HCT116 (cell line): ENCODE data around the gene FBXO21. TPM values are rescaled to one million over a fixed set of nuclear protein-coding genes. Genes with fewer than 3 reads are reported as not detected.

Source experiments
- ATAC-seq: fragments of 200-7000 bp; cut with Tn5 transposase; 2 replicates; pipeline ENCODE4 v1.9.1; 2020; ENCODE audit warnings: mild to moderate bottlenecking, moderate library complexity
- BruUV-seq: library from RNA; stranded (reverse); fragments of 400-500 nt; replicated peaks from 2 replicates; lab custom pipeline; 2021; lab: Mats Ljungman, UMichigan
- CTCF ChIA-PET: fragments of 300-600 bp; sonication (Branson Sonifier 250); formaldehyde crosslinking; loops from one replicate; lab custom pipeline; 2021; ENCODE audit warnings: antibody characterized with exemption; lab: Charles Lee
- POLR2A ChIA-PET: fragments of 300-600, 350-600 bp; sonication (Branson Sonifier 250); formaldehyde crosslinking; loops from one replicate; lab custom pipeline; 2021; ENCODE audit warnings: antibody characterized with exemption; lab: Charles Lee
- RAD21 ChIA-PET, 2 experiments: fragments of 300-600 bp; sonication (Branson Sonifier 250); formaldehyde crosslinking; loops; one replicate each; lab custom pipeline; 2023; ENCODE audit warnings: low total read pairs in 2 of 2; ENCODE audit not compliant: uncharacterized antibody in 2 of 2, unreplicated experiment in 2 of 2, low non-redundant PET in 1 of 2; lab: Charles Lee
- DNase-seq: peaks from one replicate; pipeline ENCODE4 v3.0.0-alpha.2; 2010; ENCODE audit warnings: low read depth, low spot score
- H2AFZ ChIP-seq: fragments of 200-600 bp; shearing (Covaris generic), sonication (generic); 2 replicates; pipeline ENCODE4 v1.6.1; 2017; ENCODE audit warnings: low read depth, mixed run types, mixed read lengths, antibody characterized with exemption, low read length; ENCODE audit not compliant: poor library complexity, severe bottlenecking
- H3K27ac ChIP-seq: 2 replicates; pipeline ENCODE4 v1.5.1; 2012; ENCODE audit warnings: low read depth, low read length
- H3K27me3 ChIP-seq: fragments of 200-600 bp; sonication (generic); 2 replicates; pipeline ENCODE4 v1.6.1; 2016; ENCODE audit warnings: mixed run types, low read length, mixed read lengths; ENCODE audit not compliant: insufficient read depth
- H3K36me3 ChIP-seq, 2 experiments: fragments of 200-500 bp in 1 of 2; fragments of 200-600 bp in 1 of 2; sonication (Bioruptor generic) in 1 of 2; sonication (generic) in 1 of 2; 2 replicates each; pipeline versions ENCODE4 v1.5.1 to v1.6.1; 2014 to 2016; ENCODE audit warnings: low read length in 2 of 2, inconsistent platforms in 1 of 2, mixed read lengths in 1 of 2, mixed run types in 1 of 2; ENCODE audit not compliant: insufficient read depth in 2 of 2, control insufficient read depth in 1 of 2
- H3K4me1 ChIP-seq, 2 experiments: fragments of 200-600 bp in 1 of 2; sonication (generic) in 1 of 2; 2 replicates each; pipeline versions ENCODE4 v1.5.1 to v1.6.1; 2012 to 2017; ENCODE audit warnings: low read length in 2 of 2, inconsistent platforms in 1 of 2, mild to moderate bottlenecking in 1 of 2, mixed read lengths in 1 of 2, mixed run types in 1 of 2, moderate library complexity in 1 of 2; ENCODE audit not compliant: insufficient read depth in 2 of 2, control insufficient read depth in 1 of 2
- H3K4me2 ChIP-seq: fragments of 200-600 bp; sonication (generic); 2 replicates; pipeline ENCODE4 v1.6.1; 2017; ENCODE audit warnings: mixed run types, low read length, mixed read lengths
- H3K4me3 ChIP-seq, 2 experiments: fragments of 200-600 bp in 1 of 2; sonication (generic) in 1 of 2; replicated peaks in 1 of 2; 2 replicates each; pipeline ENCODE4 v1.5.1; 2011 to 2016; ENCODE audit warnings: low read length in 2 of 2, control low read depth in 1 of 2, low read depth in 1 of 2, mild to moderate bottlenecking in 1 of 2, mixed read lengths in 1 of 2, mixed run types in 1 of 2
- H3K79me2 ChIP-seq: fragments of 200-600 bp; sonication (generic); 2 replicates; pipeline ENCODE4 v1.6.1; 2017; ENCODE audit warnings: mild to moderate bottlenecking, mixed run types, low read length, moderate library complexity, mixed read lengths; ENCODE audit not compliant: insufficient read depth
- H3K9ac ChIP-seq: fragments of 200-600 bp; sonication (generic); 2 replicates; pipeline ENCODE4 v1.6.1; 2016; ENCODE audit warnings: low read length, mixed read lengths
- H3K9me2 ChIP-seq: fragments of 200-600 bp; sonication (generic), shearing (Covaris generic); 2 replicates; pipeline ENCODE4 v1.6.1; 2017; ENCODE audit warnings: mixed run types, mild to moderate bottlenecking, moderate library complexity; ENCODE audit not compliant: insufficient read depth
- H3K9me3 ChIP-seq, 2 experiments: fragments of 200-500 bp in 1 of 2; fragments of 200-600 bp in 1 of 2; sonication (Bioruptor generic) in 1 of 2; sonication (generic) in 1 of 2; 2 replicates each; pipeline ENCODE4 v1.6.1; 2014 to 2017; ENCODE audit warnings: low read length in 2 of 2, mixed read lengths in 2 of 2, inconsistent platforms in 1 of 2, low read depth in 1 of 2, mild to moderate bottlenecking in 1 of 2, mixed run types in 1 of 2, moderate library complexity in 1 of 2; ENCODE audit not compliant: control insufficient read depth in 1 of 2, insufficient read depth in 1 of 2
- H4K20me1 ChIP-seq: fragments of 200-600 bp; sonication (generic), shearing (Covaris generic); 2 replicates; pipeline ENCODE4 v1.6.1; 2017; ENCODE audit warnings: mixed run types, mild to moderate bottlenecking, moderate library complexity; ENCODE audit not compliant: insufficient read depth
- CBX3 ChIP-seq: IDR thresholded peaks from 2 replicates; pipeline ENCODE4 v1.6.1; 2012; ENCODE audit warnings: low read depth
- CEBPB ChIP-seq: IDR thresholded peaks from 2 replicates; pipeline ENCODE4 v1.6.1; 2012; ENCODE audit warnings: low read depth
- EZH2phosphoT487 ChIP-seq: fragments of 200-600 bp; IDR thresholded peaks from 2 replicates; pipeline ENCODE4 v1.6.1; 2018; ENCODE audit warnings: antibody characterized with exemption, borderline replicate concordance
- FOSL1 ChIP-seq: IDR thresholded peaks from 2 replicates; pipeline ENCODE4 v1.6.1; 2012; ENCODE audit warnings: low read depth
- JUND ChIP-seq: IDR thresholded peaks from 2 replicates; pipeline ENCODE4 v1.6.1; 2012
- POLR2A ChIP-seq: IDR thresholded peaks from 2 replicates; pipeline ENCODE4 v1.7.0; 2011; ENCODE audit warnings: borderline replicate concordance; ENCODE audit not compliant: insufficient read depth, insufficient read length; ENCODE audit errors: extremely low read depth
- POLR2AphosphoS5 ChIP-seq: IDR thresholded peaks from 2 replicates; pipeline ENCODE4 v1.6.1; 2011; ENCODE audit warnings: mild to moderate bottlenecking, low read depth, low read length, moderate library complexity
- RAD21 ChIP-seq: IDR thresholded peaks from 2 replicates; pipeline ENCODE4 v1.6.1; 2012; ENCODE audit warnings: low read depth, mild to moderate bottlenecking
- SIN3A ChIP-seq: IDR thresholded peaks from 2 replicates; pipeline ENCODE4 v1.6.1; 2012; ENCODE audit warnings: low read depth
- SP1 ChIP-seq: IDR thresholded peaks from 2 replicates; pipeline ENCODE4 v1.6.1; 2012; ENCODE audit warnings: low read depth
- SRF ChIP-seq: IDR thresholded peaks from 2 replicates; pipeline ENCODE4 v1.6.1; 2012; ENCODE audit warnings: low read depth
- ZFX ChIP-seq: fragments of 450-650 bp; IDR thresholded peaks from 2 replicates; pipeline ENCODE4 v1.6.1; 2017
- ZNF274 ChIP-seq: fragments of 200-500 bp; sonication (Bioruptor generic); IDR thresholded peaks from 2 replicates; pipeline ENCODE4 v1.6.1; 2014; ENCODE audit warnings: mild to moderate bottlenecking, low read depth, low read length, inconsistent platforms
- intact Hi-C: fragments of 100-400 bp; cut with micrococcal nuclease; formaldehyde crosslinking; loops from 2 replicates; pipeline ENCODE4 v1.10.0; 2022
- total RNA-seq: library from RNA; stranded (reverse); gene quantifications from one replicate; pipeline ENCODE4 v1.2.1, GENCODE V29; 2021; ENCODE audit not compliant: unreplicated experiment
- TF ChIP-seq, protein P1 (sequence below), 3 experiments: fragments of 200-600 bp in 1 of 3; sonication (generic) in 1 of 3; IDR thresholded peaks in 2 of 3; conservative IDR thresholded peaks in 1 of 3; 2 replicates each; pipeline ENCODE4 v1.5.1; 2012 to 2017; ENCODE audit warnings: low read depth in 2 of 3, low read length in 2 of 3, antibody characterized with exemption in 1 of 3, borderline replicate concordance in 1 of 3, control low read depth in 1 of 3, mild to moderate bottlenecking in 1 of 3, mixed read lengths in 1 of 3, mixed run types in 1 of 3, moderate library complexity in 1 of 3; ENCODE audit not compliant: insufficient read depth in 1 of 3
- TF ChIP-seq, protein P2 (sequence below): IDR thresholded peaks from 2 replicates; pipeline ENCODE4 v1.6.1; 2012
- TF ChIP-seq, protein P3 (sequence below): IDR thresholded peaks from 2 replicates; pipeline ENCODE4 v1.6.1; 2011; ENCODE audit warnings: mild to moderate bottlenecking, low read length, moderate library complexity; ENCODE audit not compliant: insufficient replicate concordance; ENCODE audit errors: extremely low read depth
- TF ChIP-seq, protein P4 (sequence below): IDR thresholded peaks from 2 replicates; pipeline ENCODE4 v1.6.1; 2012; ENCODE audit warnings: low read depth
- TF ChIP-seq, protein P5 (sequence below): IDR thresholded peaks from 2 replicates; pipeline ENCODE4 v1.6.1; 2012

The FBXO21 gene
- total RNA-seq, 1 experiment from 2014 or later = 45.5 TPM

DNA sequence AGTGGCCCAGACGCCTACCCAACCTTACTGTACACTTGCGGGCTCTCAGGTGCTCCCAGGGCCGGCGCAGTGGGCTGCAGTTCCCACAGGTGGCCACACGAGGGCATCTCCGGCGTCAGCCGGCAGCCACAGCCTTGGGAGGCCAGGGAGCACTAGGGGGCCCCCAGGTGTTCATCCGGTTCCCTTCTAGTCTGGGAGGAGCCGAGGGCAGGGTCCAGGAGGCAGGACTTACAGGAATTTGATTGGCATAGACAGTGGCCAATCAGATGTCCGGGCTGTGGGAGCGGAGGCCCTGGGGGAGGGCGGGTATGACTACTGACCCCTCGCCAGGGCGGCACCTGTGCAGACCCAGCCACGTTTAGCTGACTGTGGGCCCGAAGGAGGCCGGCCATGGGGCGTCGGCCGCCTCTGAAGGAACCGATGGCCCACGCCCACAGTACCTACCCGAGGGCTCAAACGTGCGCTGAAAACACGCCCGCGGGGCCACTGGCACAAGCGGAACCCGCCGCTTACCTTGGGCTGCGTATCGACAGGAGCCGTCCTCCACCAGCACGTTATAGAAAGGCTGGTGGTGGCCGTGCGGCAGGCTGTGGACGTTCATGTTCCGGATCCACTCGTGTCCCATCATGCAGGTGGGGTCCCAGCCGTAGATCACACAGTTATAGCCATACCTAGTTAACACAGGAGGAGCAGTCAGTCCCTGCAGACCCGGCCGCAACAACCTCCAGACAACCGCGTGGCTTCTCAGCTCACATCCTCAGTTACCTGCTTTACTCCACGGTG is 34.8 kb downstream of the FBXO21 start:
- ChIA-PET CTCF (no interaction called here), RAD21 (no interaction called here), POLR2A (no interaction called here)
- peaks cover 33 to 46% of the 10 kb centered on the region in 2 experiments; a peak in 3 of 4 replicates for H3K36me3 ChIP-seq
- no peaks in the 10 kb centered on the region for H3K79me2 ChIP-seq
- no peak overlapping the region for H2AFZ ChIP-seq
- TF ChIP-seq, protein P1, sequence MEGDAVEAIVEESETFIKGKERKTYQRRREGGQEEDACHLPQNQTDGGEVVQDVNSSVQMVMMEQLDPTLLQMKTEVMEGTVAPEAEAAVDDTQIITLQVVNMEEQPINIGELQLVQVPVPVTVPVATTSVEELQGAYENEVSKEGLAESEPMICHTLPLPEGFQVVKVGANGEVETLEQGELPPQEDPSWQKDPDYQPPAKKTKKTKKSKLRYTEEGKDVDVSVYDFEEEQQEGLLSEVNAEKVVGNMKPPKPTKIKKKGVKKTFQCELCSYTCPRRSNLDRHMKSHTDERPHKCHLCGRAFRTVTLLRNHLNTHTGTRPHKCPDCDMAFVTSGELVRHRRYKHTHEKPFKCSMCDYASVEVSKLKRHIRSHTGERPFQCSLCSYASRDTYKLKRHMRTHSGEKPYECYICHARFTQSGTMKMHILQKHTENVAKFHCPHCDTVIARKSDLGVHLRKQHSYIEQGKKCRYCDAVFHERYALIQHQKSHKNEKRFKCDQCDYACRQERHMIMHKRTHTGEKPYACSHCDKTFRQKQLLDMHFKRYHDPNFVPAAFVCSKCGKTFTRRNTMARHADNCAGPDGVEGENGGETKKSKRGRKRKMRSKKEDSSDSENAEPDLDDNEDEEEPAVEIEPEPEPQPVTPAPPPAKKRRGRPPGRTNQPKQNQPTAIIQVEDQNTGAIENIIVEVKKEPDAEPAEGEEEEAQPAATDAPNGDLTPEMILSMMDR (IDR thresholded peaks at IDR 0.05 in 2 of 3, conservative IDR thresholded peaks at IDR 0.05 in 1 of 3; ENCODE audit: borderline replicate concordance in 1 of 3, insufficient read depth in 1 of 3, low read depth in 2 of 3, low read length in 2 of 3) = peak; percentile 93 to 99 (median 98)
- TF ChIP-seq CBX3 (no peak), RAD21 (peak; percentile 56), ZFX (no peak), SRF (no peak), FOSL1 (no peak), EZH2phosphoT487 (no peak), JUND (no peak), CEBPB (no peak), POLR2AphosphoS5 (peak; percentile 34; the same call in 1 of the 2 replicates), SIN3A (no peak), POLR2A (no peak), SP1 (peak; percentile 76), ZNF274 (no peak)
- TF ChIP-seq, protein P2, sequence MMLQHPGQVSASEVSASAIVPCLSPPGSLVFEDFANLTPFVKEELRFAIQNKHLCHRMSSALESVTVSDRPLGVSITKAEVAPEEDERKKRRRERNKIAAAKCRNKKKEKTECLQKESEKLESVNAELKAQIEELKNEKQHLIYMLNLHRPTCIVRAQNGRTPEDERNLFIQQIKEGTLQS = no peak
- TF ChIP-seq, protein P3, sequence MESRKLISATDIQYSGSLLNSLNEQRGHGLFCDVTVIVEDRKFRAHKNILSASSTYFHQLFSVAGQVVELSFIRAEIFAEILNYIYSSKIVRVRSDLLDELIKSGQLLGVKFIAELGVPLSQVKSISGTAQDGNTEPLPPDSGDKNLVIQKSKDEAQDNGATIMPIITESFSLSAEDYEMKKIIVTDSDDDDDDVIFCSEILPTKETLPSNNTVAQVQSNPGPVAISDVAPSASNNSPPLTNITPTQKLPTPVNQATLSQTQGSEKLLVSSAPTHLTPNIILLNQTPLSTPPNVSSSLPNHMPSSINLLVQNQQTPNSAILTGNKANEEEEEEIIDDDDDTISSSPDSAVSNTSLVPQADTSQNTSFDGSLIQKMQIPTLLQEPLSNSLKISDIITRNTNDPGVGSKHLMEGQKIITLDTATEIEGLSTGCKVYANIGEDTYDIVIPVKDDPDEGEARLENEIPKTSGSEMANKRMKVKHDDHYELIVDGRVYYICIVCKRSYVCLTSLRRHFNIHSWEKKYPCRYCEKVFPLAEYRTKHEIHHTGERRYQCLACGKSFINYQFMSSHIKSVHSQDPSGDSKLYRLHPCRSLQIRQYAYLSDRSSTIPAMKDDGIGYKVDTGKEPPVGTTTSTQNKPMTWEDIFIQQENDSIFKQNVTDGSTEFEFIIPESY = no peak
- TF ChIP-seq, protein P4, sequence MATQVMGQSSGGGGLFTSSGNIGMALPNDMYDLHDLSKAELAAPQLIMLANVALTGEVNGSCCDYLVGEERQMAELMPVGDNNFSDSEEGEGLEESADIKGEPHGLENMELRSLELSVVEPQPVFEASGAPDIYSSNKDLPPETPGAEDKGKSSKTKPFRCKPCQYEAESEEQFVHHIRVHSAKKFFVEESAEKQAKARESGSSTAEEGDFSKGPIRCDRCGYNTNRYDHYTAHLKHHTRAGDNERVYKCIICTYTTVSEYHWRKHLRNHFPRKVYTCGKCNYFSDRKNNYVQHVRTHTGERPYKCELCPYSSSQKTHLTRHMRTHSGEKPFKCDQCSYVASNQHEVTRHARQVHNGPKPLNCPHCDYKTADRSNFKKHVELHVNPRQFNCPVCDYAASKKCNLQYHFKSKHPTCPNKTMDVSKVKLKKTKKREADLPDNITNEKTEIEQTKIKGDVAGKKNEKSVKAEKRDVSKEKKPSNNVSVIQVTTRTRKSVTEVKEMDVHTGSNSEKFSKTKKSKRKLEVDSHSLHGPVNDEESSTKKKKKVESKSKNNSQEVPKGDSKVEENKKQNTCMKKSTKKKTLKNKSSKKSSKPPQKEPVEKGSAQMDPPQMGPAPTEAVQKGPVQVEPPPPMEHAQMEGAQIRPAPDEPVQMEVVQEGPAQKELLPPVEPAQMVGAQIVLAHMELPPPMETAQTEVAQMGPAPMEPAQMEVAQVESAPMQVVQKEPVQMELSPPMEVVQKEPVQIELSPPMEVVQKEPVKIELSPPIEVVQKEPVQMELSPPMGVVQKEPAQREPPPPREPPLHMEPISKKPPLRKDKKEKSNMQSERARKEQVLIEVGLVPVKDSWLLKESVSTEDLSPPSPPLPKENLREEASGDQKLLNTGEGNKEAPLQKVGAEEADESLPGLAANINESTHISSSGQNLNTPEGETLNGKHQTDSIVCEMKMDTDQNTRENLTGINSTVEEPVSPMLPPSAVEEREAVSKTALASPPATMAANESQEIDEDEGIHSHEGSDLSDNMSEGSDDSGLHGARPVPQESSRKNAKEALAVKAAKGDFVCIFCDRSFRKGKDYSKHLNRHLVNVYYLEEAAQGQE = no peak
- TF ChIP-seq, protein P5, sequence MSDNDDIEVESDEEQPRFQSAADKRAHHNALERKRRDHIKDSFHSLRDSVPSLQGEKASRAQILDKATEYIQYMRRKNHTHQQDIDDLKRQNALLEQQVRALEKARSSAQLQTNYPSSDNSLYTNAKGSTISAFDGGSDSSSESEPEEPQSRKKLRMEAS = no peak
- H3K4me3 ChIP-seq = no peak overlapping the region
- H3K27me3 ChIP-seq = no peaks in the 10 kb centered on the region
- H3K4me2 ChIP-seq = no peak overlapping the region
- no TSS peak for BruUV-seq
- no peak overlapping the region for H3K27ac ChIP-seq
- H4K20me1 ChIP-seq = no peaks in the 10 kb centered on the region
- H3K4me1 ChIP-seq = no peaks in the 10 kb centered on the region
- H3K9me3 ChIP-seq = no peaks in the 10 kb centered on the region
- no peaks in the 10 kb centered on the region for H3K9me2 ChIP-seq
- DNase-seq (peak; percentile 95), ATAC-seq (peak; percentile 99)
- intact Hi-C loops = loop anchor here (1.0 to 10.0 kb wide), 3 partner anchors 130 to 682 kb away; no protein-coding TSS in a partner anchor
- H3K9ac ChIP-seq = no peak overlapping the region
